Vagina (tissue), 2 donors: ENCODE results near the gene STX19.

Source experiments
- POLR2A ChIP-seq, 2 donors: fragments of 450-650 bp; IDR thresholded peaks; one replicate each; pipeline ENCODE4 v1.6.1; 2017; ENCODE audit warnings: antibody characterized with exemption in 2 of 2, mild to moderate bottlenecking in 2 of 2, moderate library complexity in 2 of 2
- POLR2AphosphoS5 ChIP-seq, 2 donors: sonication (generic); formaldehyde crosslinking; IDR thresholded peaks; one replicate each; pipeline ENCODE4 v1.9.0; 2017; ENCODE audit warnings: antibody characterized with exemption in 2 of 2, mild to moderate bottlenecking in 2 of 2, low read depth in 1 of 2; ENCODE audit not compliant: insufficient read depth in 1 of 2
- TF ChIP-seq, protein P1 (sequence below), 3 experiments: fragments of 450-650 bp in 2 of 3; fragments of 200-600 bp in 1 of 3; sonication (generic) in 1 of 3; IDR thresholded peaks; one replicate each; pipeline ENCODE4 v1.5.1; 2017 to 2019; ENCODE audit warnings: antibody characterized with exemption in 3 of 3, mild to moderate bottlenecking in 2 of 3, moderate library complexity in 2 of 3

DNA sequence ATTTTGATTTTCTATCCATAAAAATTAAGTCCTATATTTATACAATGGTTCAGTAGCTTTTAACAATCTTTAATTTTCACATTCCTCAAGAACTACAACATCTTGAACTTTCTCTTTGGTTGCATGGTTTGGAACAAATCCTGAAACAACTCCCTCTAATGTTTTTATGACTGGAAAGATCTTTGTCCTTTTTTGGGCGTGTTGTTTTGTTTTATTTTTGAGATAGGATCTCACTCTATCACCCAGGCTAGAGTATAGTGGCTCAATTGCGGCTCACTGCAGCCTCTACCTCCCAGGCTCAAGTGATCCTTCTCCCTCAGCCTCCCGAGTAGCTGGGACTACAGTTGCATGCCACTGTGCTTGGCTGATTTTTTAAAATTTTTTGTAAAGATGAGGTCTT, 4.0 kb downstream of the STX19 start:
- TF ChIP-seq POLR2AphosphoS5 (IDR thresholded peaks at IDR 0.05; ENCODE audit: insufficient read depth in 1 of 2, low read depth in 1 of 2) (no peak), POLR2A (IDR thresholded peaks at IDR 0.05) (no peak)
- TF ChIP-seq, protein P1, sequence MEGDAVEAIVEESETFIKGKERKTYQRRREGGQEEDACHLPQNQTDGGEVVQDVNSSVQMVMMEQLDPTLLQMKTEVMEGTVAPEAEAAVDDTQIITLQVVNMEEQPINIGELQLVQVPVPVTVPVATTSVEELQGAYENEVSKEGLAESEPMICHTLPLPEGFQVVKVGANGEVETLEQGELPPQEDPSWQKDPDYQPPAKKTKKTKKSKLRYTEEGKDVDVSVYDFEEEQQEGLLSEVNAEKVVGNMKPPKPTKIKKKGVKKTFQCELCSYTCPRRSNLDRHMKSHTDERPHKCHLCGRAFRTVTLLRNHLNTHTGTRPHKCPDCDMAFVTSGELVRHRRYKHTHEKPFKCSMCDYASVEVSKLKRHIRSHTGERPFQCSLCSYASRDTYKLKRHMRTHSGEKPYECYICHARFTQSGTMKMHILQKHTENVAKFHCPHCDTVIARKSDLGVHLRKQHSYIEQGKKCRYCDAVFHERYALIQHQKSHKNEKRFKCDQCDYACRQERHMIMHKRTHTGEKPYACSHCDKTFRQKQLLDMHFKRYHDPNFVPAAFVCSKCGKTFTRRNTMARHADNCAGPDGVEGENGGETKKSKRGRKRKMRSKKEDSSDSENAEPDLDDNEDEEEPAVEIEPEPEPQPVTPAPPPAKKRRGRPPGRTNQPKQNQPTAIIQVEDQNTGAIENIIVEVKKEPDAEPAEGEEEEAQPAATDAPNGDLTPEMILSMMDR (IDR thresholded peaks at IDR 0.05) = no peak
